ENCODE measurements around the gene TCF4.

- TF ChIP-seq POLR2AphosphoS5 (IDR thresholded peaks at IDR 0.05; ENCODE audit: low read depth, low read length) (no peak), CTCF (IDR thresholded peaks at IDR 0.05) (no peak), SIN3A (IDR thresholded peaks at IDR 0.05; ENCODE audit: borderline replicate concordance, insufficient read depth, low read depth, low read length) (no peak), REST (IDR thresholded peaks at IDR 0.05; ENCODE audit: insufficient read depth in 1 of 2, low read depth in 2 of 2, low read length in 1 of 2) (no peak)
Measured at GRCh38 chr18:55324166-55324565, 263.8 kb downstream of the TCF4 start.

Measured in Panc1 (cell line).